HG03354 (cell line): ENCODE data around the gene LMF1.
"Not testable (repeated sequence)": the region's sequence is repeated elsewhere in the genome, so short reads cannot be mapped to it uniquely, and the experiment has no call there.

ENCODE experiments used
- ATAC-seq: cut with Tn5 transposase; IDR thresholded peaks from one replicate; pipeline ENCODE4 v1.9.1; 2021; ENCODE audit warnings: mild to moderate bottlenecking; ENCODE audit not compliant: unreplicated experiment, poor library complexity, severe bottlenecking

Gene LMF1

DNA sequence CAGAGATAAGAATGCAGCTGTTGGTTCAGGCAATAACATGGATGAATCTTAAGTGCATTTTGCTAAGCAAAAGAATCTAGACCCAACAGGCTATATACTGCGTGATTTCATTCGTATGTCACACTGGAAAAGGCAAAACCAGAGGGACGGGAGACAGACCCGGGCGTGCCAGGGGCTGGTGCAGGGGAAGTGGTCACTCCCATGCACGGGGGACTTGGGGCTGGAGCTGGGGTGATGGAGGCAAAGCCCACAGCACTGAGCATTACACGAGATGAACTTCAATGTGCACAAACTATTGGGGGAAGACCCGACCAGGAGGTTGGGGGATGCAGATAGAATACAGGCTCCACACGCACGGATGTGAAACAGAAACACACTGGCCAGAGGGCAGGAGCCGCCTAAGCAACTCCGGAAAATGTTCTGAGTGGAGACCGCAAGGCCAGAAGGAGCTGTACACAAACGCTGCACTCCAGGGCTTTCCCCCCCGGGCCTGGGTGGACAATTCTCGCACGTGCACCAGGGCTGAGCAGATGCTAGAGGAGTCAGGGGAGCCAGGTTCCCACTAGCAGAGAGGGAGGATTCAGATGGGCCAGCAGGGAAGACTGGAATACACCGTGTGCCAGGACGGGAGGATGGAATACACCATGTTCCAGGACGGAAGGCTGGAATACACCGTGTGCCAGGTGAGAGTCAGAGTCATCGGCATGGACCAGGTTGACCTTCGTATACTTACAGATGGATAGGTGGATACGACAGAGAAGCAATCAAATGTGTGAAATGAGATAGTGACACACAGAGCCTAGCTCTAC, 11.3 kb downstream of the LMF1 start:
- ATAC-seq = no peak

DNA sequence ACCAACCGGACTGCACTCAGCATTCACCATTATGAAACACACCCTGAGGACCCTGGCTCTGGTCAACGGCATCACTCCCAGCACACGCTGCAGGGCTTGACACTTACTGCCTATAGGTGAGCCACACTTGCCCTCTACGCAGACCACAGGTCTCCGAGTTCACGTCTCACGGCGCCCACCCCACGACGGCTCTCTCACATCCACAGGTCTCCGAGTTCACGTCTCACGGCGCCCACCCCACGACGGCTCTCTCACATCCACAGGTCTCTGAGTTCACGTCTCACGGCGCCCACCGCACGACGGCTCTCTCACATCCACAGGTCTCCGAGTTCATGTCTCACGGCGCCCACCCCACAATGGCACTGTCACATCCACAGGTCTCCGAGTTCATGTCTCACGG, 15.0 kb downstream of the LMF1 start:
- not testable (repeated sequence) for ATAC-seq

DNA sequence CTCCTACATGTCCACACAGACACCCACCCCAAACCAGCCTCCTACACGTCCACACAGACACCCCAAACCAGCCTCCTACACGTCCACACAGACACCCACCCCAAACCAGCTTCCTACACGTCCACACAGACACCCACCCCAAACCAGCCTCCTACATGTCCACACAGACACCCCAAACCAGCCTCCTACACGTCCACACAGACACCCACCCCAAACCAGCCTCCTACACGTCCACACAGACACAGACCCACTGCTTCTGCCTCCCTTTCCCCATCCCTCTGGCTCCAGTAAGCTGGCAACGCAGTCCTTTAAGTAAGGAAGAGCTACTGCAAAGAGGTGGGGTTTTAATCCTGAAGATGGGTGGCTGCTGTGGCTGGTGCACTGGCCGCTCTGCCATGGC, 17.0 kb downstream of the LMF1 start:
- ATAC-seq = not testable (repeated sequence)

DNA sequence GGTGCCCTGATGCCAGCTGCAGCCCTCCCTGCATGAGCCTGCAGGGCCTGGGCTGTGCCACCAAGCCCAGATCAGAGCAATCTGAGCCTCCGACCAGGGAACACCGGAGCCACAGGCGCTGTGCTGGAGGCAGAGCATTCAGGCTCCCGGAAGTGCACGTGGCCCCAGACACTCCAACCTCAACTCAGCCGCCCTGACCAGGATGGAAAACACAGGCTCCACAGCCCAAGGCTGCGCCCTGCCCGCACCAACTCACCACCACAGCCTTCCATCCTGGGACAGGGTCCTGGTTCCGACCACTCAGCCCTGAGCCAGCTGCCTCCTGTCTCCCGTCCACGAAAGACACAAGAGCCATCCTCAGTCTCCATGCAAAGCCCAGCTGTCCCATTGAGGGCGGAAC, 18.5 kb downstream of the LMF1 start:
- no peak for ATAC-seq

DNA sequence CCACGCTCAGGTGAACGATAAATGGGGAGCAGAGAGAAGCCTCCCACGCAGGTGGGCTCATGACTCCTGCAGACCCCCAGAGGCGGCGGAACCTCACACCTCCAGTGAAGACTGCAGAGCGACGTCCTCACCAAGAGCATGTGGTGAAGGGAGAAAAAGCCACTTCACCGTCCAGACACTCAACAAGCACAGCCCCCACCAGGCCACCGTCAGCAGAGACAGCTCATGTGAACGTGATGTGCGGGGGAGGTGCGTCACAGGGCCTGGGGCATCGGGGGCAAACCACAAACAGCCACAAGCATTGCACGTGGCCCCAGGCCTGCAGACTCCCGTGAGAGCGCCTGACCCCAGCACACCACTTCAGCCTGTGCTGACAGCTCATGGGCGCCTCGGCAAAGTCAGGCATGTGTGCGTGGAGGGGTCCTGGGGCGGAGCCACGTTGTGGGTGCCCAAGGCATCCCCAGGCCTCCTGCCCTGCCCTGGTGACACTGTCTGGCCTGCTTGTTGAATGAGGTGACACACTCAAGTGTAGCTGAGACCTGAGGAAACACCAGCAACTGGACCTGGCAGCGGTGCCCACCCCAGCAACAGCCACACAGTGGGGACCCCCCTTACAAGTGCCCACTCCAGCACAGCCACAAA, 19.0 kb downstream of the LMF1 start:
- ATAC-seq = no peak

DNA sequence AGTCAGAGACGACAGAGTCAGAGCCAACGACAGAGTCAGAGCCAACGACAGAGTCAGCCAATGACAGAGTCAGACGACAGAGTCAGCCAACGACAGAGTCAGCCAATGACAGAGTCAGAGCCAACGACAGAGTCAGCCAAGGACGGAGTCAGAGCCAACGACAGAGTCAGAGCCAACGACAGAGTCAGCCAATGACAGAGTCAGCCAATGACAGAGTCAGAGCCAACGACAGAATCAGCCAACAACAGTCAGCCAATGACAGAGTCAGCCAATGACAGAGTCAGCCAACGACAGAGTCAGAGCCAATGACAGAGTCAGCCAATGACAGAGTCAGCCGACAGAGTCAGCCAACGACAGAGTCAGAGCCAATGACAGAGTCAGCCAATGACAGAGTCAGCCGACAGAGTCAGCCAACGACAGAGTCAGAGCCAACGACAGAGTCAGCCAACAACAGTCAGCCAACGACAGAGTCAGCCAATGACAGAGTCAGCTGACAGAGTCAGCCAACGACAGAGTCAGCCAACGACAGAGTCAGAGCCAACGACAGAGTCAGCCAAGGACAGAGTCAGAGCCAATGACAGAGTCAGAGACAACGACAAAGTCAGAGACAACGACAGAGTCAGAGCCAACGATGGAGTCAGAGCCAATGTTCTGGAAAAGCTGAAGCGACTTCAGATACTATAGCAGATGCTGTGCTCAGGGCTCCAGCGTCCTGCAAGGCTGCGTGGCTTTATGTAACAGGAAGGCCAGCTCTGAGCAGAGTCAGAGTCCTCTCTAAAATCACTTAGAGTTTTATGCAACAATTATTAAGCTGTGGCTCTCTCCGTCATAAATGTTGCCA, 19.8 kb downstream of the LMF1 start:
- not testable (repeated sequence) for ATAC-seq

DNA sequence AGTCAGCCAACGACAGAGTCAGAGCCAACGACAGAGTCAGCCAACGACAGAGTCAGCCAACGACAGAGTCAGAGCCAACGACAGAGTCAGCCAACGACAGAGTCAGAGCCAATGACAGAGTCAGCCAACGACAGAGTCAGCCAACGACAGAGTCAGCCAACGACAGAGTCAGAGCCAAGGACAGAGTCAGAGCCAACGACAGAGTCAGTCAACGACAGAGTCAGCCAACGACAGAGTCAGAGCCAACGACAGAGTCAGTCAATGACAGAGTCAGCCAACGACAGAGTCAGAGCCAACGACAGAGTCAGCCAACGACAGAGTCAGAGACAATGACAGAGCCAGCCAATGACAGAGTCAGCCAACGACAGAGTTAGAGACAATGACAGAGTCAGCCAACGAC, 22.0 kb downstream of the LMF1 start:
- not testable (repeated sequence) for ATAC-seq

DNA sequence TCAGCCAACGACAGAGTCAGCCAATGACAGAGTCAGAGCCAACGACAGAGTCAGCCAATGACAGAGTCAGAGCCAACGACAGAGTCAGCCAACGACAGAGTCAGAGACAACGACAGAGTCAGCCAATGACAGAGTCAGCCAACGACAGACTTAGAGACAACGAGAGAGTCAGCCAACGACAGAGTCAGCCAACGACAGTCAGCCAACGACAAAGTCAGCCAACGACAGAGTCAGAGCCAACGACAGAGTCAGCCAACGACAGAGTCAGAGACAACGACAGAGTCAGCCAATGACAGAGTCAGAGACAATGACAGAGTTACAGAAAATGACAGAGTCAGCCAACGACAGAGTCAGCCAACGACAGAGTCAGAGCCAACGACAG, 22.9 kb downstream of the LMF1 start:
- ATAC-seq = not testable (repeated sequence)

DNA sequence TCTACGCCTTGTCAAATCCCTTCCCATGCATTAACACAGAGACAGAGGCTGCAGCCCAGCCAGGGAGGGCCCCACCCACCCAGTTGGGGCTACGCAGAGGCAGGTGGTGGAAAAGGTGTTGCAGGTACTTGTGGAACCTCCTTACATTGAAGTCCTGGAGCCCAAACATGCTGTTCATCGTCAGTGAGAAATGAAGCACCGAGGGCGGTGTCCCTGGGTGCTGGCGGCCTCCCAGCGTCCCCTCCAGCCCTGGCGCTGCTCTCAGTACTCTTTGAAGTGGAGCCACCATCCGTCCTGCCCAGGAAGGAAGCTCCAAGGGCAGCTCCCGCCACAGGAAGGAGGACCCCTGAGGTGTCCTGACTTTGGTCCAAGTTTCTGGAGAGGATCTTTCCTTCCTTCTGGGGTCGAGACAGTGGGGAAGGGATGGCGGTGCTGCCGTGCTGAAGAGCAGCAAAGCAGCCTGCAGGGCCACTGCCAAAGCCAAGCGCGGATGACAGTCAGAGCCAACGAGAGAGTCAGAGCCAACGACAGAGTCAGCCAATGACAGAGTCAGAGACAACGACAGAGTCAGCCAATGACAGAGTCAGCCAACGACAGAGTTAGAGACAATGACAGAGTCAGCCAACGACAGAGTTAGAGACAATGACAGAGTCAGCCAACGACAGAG, 23.4 kb downstream of the LMF1 start:
- no peak for ATAC-seq

DNA sequence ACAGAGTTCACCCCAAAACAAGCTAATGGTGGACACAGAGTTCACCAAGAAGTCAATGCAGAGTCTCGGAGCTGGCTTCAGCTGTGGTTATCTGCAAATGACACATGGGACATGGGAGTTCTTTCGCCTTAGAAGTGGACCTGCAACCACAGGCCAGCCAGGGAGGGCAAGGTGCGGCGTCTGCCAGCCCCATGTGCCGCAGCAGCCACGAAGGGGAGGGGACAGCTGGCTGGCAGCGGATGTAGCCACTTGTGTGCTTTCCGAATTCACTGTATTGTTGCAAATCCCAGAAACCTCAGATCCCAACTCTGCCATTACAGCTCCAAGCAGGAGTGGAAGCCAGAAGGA, 24.8 kb downstream of the LMF1 start:
- no peak for ATAC-seq

DNA sequence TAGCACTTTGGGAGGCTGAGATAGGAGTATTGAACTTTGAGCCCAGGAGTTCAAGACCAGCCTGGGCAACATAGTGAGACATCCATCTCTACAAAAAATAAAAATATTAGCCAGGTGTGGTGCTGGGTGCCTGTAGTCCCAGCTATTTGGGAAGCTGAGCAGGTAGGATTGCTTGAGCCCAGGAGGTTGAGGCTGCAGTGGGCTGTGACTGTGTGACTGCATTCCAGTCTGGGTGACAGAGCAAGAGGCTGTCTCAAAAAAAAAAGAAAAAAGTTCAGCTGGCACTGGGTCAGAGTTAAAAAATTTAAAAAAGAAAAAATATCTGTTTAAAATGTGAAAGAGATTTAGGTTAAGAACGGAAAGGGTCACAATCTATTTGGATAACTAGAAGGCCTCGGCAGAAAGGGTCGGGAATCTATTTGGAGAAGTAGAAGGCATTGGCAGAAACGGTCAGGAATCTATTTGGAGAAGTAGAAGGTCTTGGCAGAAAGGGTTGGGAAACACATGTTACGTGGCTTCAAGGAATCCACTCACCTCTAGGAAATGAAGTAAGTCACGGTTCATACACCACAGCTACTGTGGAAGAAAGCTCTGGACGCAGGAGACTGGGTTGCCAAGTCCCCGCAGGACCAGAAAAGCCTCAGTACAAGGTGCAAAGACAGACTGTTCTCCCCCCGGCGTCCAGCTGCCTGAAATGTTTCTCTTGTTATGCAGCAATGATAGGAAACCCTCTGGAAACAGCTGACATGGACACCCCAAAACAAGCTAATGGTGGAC, 25.3 kb downstream of the LMF1 start:
- ATAC-seq = no peak

DNA sequence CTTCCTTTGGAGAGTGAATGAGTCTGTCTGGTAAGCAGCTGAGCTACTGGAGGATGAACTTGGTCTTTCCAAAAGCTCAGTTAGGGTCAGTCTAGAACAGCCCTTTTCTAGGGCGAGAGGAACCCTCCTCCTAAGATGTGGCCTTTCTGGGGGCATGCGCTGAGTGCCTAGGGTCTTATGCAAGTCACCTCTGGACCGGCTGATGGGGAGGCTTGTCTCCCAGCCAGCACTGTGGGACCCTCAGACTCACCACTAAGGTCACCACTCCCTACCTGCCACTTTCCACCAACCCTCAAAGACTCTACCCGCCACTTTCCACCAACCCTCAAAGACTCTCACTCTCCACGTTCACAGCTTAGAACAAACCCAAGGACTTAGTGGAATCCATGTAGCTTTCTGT, 26.8 kb downstream of the LMF1 start:
- ATAC-seq = no peak

DNA sequence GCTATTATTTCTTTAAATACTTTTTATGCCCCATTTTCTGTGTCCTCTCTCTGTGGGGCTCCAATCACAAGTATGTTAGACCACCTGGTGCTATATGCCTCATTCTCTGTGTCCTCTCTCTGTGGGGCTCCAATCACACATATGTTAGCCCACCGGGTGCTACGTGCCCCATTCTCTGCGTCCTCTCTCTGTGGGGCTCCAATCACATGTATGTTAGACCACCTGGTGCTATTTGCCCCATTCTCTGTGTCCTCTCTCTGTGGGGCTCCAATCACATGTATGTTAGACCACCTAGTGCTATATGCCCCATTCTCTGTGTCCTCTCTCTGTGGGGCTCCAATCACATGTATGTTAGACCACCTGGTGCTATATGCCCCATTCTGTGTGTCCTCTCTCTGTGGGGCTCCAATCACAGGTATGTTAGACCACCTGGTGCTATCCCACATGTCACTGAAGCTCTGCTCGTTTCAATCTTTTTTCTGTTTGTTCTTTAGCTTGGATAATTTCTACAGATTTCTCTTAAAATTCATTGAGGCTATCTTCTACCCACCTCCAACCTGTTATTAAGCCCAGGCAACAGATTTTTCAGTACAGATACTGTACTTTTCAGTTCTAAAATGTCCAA, 28.2 kb downstream of the LMF1 start:
- ATAC-seq = no peak

DNA sequence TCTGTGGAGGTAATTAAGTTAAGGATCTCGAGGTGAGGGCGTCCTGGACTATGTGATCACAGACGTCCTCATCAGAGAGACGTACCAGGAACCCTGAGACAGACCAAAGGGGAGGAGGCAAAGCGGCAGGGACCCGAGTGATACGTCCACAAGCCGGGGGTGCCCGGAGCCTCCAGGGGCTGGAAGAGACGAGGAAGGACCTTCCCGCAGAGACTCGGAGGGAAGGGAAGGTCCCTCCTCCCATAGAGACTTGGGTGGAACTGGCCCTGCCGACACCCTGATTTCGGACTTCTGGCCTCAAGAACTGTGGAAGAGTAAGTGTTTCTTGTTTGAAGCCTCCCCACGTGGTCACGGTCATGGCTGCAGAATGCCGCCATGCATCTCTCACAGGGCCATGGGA, 30.8 kb downstream of the LMF1 start:
- no peak for ATAC-seq

DNA sequence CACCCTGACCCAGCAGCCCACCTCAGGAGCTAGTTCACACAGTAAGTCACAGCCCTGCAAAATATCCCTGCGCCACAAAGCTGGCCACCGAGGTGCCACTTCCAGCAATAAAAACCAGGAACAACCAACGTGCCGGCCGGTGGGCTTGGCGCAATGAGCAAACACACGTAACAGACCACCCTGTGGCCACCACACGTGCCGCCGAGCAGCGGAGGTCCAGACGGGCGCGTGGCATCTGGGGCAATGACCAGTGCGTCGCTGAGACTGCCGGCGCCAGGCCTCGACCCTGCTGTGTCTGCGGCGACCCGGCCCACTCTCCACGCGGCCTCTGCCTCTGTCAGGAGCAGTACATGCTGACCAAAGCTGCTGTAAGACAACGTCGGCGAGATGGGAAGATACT, 31.5 kb downstream of the LMF1 start:
- no peak for ATAC-seq

DNA sequence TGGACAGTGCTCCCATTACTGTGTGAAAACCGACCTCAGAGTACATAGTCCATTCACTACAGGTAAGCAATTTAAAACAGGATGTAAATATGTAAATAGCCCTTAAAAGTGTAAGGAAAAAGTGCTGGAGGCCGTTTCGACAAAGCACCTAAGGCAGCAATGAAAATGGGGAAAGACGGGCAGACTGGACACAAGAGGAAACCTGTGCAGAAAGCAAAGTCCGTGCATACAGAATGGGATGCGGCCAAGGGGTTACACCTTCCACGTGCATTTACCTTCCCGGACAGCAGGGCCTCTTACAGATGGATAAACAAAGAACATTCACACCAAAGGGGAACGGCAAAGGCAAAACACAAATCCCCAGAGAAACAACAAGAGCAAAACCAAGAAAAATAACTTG, 32.0 kb downstream of the LMF1 start:
- ATAC-seq = no peak

DNA sequence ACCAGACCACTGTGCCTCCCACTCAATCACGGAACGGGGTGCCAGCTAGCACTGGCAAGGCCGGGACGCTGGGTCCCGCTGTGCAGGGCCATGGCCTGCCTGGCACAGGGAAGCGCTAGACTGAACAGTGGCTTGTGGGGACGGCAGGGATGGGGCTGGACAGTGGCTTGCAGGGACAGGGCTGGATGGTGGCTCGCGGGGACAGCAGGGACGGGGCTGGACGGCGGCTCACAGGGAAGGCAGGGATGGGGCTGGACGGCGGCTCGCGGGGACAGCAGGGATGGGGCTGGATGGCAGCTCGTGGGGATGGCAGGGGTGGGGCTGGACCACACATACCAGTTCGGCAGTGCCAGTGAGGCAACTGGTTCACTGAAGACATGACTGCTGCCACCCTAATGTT, 32.6 kb downstream of the LMF1 start:
- ATAC-seq = no peak

DNA sequence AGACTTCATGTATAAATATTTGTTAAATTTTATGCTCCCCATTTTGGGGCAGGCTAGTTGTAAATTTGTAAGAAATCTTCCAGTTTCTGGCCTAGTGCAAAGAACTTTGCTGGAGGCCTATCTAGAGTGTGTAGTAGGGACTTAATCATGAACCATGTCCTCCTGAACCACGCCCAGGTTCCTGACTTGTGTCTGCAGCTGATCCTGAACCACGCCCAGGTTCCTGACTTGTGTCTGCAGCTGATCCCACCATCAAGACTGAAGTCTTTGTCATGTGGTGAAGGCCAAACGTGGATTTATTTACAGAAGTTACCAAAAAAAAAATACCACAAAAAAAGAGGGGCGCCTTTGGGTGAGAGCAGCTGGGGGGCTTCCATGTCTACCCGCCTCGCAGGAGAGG, 33.1 kb downstream of the LMF1 start:
- ATAC-seq = no peak

DNA sequence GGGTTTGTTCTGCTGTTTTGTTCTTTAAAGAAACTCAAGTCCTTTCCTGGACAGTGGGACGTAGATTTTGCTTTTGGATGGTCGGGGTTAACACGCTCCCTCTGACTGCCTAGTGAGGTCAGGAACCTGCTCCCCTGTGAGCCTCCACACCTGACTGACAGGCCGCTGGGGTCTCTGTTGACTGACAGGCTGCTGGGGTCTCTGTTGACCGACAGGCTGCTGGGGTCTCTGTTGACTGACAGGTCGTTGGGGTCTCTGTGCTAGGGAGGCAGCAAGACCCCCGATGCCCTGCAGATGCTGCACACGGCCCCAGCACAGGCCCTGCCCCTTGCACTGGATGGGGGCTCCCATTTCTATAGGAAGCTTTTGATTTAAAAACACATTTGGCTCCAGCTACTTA, 33.5 kb downstream of the LMF1 start:
- ATAC-seq = no peak
